MM.1S (cell line): ENCODE data around the gene VAV2.

Experiments
- DNase-seq: peaks from one replicate; pipeline ENCODE4 v3.0.0-alpha.2; 2015
- H2AFZ ChIP-seq: fragments of 300-600 bp; sonication (generic); 2 replicates; pipeline ENCODE4 v1.6.0; 2016; ENCODE audit warnings: antibody characterized with exemption, low read length
- H3F3A ChIP-seq: fragments of 300-600 bp; sonication (generic); 2 replicates; pipeline ENCODE4 v1.6.1; 2016; ENCODE audit warnings: mild to moderate bottlenecking, antibody characterized with exemption, low read length, moderate library complexity, mixed read lengths; ENCODE audit not compliant: insufficient read depth
- H3K27ac ChIP-seq: fragments of 300-600 bp; sonication (generic); 2 replicates; pipeline ENCODE4 v1.5.1; 2016; ENCODE audit warnings: mild to moderate bottlenecking, low read length
- H3K27me3 ChIP-seq: fragments of 300-600 bp; sonication (generic); replicated peaks from 2 replicates; pipeline ENCODE4 v1.6.0; 2016; ENCODE audit warnings: low read length; ENCODE audit not compliant: insufficient read depth
- H3K36me3 ChIP-seq: fragments of 300-600 bp; sonication (generic); replicated peaks from 2 replicates; pipeline ENCODE4 v1.6.1; 2016; ENCODE audit warnings: mild to moderate bottlenecking, low read length, mixed read lengths; ENCODE audit not compliant: insufficient read depth
- H3K4me1 ChIP-seq: fragments of 300-600 bp; sonication (generic); 2 replicates; pipeline ENCODE4 v1.6.1; 2016; ENCODE audit warnings: low read length, mixed read lengths
- H3K4me2 ChIP-seq: fragments of 300-600 bp; sonication (generic); 2 replicates; pipeline ENCODE4 v1.6.0; 2016; ENCODE audit warnings: low read depth, low read length
- H3K4me3 ChIP-seq: fragments of 300-600 bp; sonication (generic); 2 replicates; pipeline ENCODE4 v1.5.1; 2016; ENCODE audit warnings: low read length, mixed read lengths
- H3K79me2 ChIP-seq: fragments of 300-600 bp; sonication (generic); 2 replicates; pipeline ENCODE4 v1.6.1; 2016; ENCODE audit warnings: mixed run types, low read length, mixed read lengths
- H3K9ac ChIP-seq: fragments of 300-600 bp; sonication (generic); 2 replicates; pipeline ENCODE4 v1.6.1; 2016; ENCODE audit warnings: low read length, mixed read lengths
- H3K9me2 ChIP-seq: fragments of 300-600 bp; sonication (generic); replicated peaks from 2 replicates; pipeline ENCODE4 v1.6.1; 2016; ENCODE audit warnings: mild to moderate bottlenecking, low read length, mixed read lengths; ENCODE audit not compliant: insufficient read depth
- H3K9me3 ChIP-seq: fragments of 300-600 bp; sonication (generic); replicated peaks from 2 replicates; pipeline ENCODE4 v1.6.1; 2016; ENCODE audit warnings: mild to moderate bottlenecking, low read length, mixed read lengths; ENCODE audit not compliant: insufficient read depth
- H4K20me1 ChIP-seq: fragments of 300-600 bp; sonication (generic); 2 replicates; pipeline ENCODE4 v1.6.1; 2016; ENCODE audit warnings: mild to moderate bottlenecking, low read length, moderate library complexity, mixed read lengths; ENCODE audit not compliant: insufficient read depth
- EZH2 ChIP-seq: fragments of 300-600 bp; sonication (generic); optimal IDR thresholded peaks from 2 replicates; pipeline ENCODE3; 2017; ENCODE audit warnings: low read depth, mild to moderate bottlenecking, antibody characterized with exemption, low read length, mixed read lengths
- EZH2phosphoT487 ChIP-seq: fragments of 300-600 bp; sonication (generic); IDR thresholded peaks from 2 replicates; pipeline ENCODE4 v1.6.1; 2018; ENCODE audit warnings: antibody characterized with exemption, low read length
- TF ChIP-seq, protein P1 (sequence below): fragments of 300-600 bp; sonication (generic); IDR thresholded peaks from 2 replicates; pipeline ENCODE4 v1.5.1; 2016; ENCODE audit warnings: antibody characterized with exemption, low read length, mixed read lengths

The VAV2 gene

DNA sequence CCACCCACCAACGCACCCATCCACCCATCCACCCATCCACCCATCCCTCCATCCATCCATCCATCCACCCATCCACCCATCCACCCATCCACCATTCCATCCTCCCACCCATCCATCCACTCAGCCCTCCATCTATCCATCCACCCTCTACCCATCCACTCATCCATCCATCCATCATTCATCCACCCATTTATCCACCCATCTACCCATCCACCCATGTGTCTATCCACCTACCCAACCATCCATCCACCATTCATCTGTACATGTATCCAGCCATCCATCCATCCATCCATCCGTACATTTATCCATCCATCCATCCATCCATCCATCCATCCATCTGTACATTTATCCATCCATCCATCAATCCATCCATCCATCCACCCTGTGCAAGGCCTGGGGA, 11.1 kb upstream of the VAV2 start:
- DNase-seq, result no peak
- Histone ChIP-seq H3K4me3 (no peak overlapping the region), H3K9ac (no peak overlapping the region), H3K9me3 (no peaks in the 10 kb centered on the region), H3K4me2 (no peak overlapping the region), H3K27me3 (peaks cover 75% of the 10 kb centered on the region), H2AFZ (no peak overlapping the region), H4K20me1 (no peaks in the 10 kb centered on the region), H3K36me3 (no peaks in the 10 kb centered on the region), H3K27ac (no peak overlapping the region), H3K79me2 (no peaks in the 10 kb centered on the region), H3K4me1 (peaks cover 5% of the 10 kb centered on the region; the same call in 1 of the 2 replicates), H3F3A (no peaks in the 10 kb centered on the region), H3K9me2 (no peaks in the 10 kb centered on the region)
- TF ChIP-seq EZH2, result no peak
- TF ChIP-seq, protein P1, sequence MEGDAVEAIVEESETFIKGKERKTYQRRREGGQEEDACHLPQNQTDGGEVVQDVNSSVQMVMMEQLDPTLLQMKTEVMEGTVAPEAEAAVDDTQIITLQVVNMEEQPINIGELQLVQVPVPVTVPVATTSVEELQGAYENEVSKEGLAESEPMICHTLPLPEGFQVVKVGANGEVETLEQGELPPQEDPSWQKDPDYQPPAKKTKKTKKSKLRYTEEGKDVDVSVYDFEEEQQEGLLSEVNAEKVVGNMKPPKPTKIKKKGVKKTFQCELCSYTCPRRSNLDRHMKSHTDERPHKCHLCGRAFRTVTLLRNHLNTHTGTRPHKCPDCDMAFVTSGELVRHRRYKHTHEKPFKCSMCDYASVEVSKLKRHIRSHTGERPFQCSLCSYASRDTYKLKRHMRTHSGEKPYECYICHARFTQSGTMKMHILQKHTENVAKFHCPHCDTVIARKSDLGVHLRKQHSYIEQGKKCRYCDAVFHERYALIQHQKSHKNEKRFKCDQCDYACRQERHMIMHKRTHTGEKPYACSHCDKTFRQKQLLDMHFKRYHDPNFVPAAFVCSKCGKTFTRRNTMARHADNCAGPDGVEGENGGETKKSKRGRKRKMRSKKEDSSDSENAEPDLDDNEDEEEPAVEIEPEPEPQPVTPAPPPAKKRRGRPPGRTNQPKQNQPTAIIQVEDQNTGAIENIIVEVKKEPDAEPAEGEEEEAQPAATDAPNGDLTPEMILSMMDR, result no peak
- TF ChIP-seq EZH2phosphoT487, result no peak

DNA sequence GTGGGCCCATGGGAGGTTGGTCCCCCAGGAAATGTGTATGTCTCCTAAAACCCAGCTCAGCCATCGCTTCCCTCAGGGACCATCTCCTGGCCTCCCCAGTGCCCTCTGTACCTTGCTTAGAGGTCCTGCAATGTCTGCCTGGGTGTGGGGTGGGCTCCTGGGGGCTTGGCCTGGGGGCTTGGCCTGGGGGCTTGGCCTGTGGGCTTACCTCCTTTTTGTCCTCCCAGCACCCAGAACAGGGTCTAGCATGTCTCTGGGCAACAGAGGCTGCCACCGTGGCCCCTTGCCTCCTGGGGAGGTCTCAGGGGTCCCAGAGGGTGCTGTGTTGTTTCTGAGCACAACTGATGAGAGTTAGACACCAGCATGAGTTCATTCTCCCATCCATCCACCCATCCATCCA, 10.7 kb upstream of the VAV2 start:
- H2AFZ ChIP-seq, result no peak overlapping the region
- no peaks in the 10 kb centered on the region for H3K79me2 ChIP-seq
- no peak overlapping the region for H3K4me2 ChIP-seq
- no peaks in the 10 kb centered on the region for H4K20me1 ChIP-seq
- no peak for DNase-seq
- H3K36me3 ChIP-seq, result no peaks in the 10 kb centered on the region
- H3K9ac ChIP-seq, result no peak overlapping the region
- no peak overlapping the region for H3K27ac ChIP-seq
- H3K4me1 ChIP-seq, result peaks cover 5% of the 10 kb centered on the region; the same call in 1 of the 2 replicates
- peaks cover 74% of the 10 kb centered on the region for H3K27me3 ChIP-seq
- H3K4me3 ChIP-seq, result no peak overlapping the region
- no peak for TF ChIP-seq EZH2phosphoT487
- no peak for TF ChIP-seq EZH2
- TF ChIP-seq, protein P1, result no peak
- H3F3A ChIP-seq, result no peaks in the 10 kb centered on the region
- no peaks in the 10 kb centered on the region for H3K9me2 ChIP-seq
- H3K9me3 ChIP-seq, result no peaks in the 10 kb centered on the region

DNA sequence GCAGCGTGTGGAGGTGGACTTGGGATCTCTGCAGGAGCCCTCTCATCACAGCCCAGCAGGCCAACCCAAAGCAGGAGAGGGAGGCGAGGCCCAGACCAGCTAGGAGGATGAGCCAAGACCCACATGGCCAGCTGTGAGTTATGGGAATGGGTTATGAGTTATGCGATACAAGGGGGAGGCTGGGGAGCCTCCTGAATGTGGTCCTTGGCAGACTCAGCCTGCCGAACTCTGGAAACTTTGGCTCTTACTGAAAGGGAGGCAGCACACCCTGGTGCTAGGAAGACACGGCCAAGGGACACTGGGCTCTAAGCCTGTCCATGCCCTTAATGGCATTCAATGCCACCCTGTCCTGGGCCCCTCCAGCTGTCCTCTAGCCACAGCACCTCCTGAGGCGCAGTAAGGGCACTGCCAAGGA, 7.7 kb upstream of the VAV2 start:
- Histone ChIP-seq H3K79me2 (no peaks in the 10 kb centered on the region), H3K27ac (no peak overlapping the region), H3K4me1 (no peaks in the 10 kb centered on the region), H3K36me3 (no peaks in the 10 kb centered on the region), H3F3A (no peaks in the 10 kb centered on the region), H4K20me1 (no peaks in the 10 kb centered on the region), H2AFZ (no peak overlapping the region), H3K9ac (no peak overlapping the region), H3K9me3 (no peaks in the 10 kb centered on the region), H3K4me3 (no peak overlapping the region), H3K4me2 (no peak overlapping the region), H3K9me2 (no peaks in the 10 kb centered on the region), H3K27me3 (peaks cover 69% of the 10 kb centered on the region)
- TF ChIP-seq EZH2phosphoT487 (no peak), EZH2 (no peak)
- TF ChIP-seq, protein P1, result no peak
- DNase-seq, result no peak
